HG03066 (cell line): ENCODE results near the gene MROH9.

ENCODE experiments used
- ATAC-seq: cut with Tn5 transposase; IDR thresholded peaks from one replicate; pipeline ENCODE4 v1.9.1; 2021; ENCODE audit warnings: low read depth; ENCODE audit not compliant: unreplicated experiment

MROH9 gene

GRCh38 chr1:170964506-170964905 is 29.2 kb downstream of the MROH9 start:
- ATAC-seq = no peak

- no peak for ATAC-seq
Measured at GRCh38 chr1:170967042-170967910, 31.9 kb downstream of the MROH9 start.

DNA sequence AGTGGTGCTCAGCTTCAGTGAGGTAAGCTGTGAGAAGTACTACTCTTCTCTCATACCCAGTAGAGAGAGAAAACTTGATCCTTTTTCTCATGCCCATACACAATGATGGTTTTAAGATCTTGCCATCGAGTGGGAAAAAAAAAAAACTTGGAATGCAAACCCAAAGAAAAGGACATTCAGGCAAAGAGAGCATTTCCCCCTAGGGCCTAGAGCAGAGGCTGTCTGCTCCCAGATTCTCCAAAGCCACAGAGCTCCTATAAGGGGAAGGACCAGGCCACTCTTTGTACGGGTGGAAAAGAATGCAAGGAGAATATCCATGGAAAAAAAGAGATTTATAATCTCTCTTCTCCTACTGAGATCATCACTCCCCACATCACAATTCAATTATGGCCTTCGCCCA is 34.9 kb downstream of the MROH9 start:
- no peak for ATAC-seq

GRCh38 chr1:170978371-170978910 is 43.1 kb downstream of the MROH9 start:
- no peak for ATAC-seq

GRCh38 chr1:170985406-170985805 is 50.1 kb downstream of the MROH9 start:
- ATAC-seq = no peak

DNA sequence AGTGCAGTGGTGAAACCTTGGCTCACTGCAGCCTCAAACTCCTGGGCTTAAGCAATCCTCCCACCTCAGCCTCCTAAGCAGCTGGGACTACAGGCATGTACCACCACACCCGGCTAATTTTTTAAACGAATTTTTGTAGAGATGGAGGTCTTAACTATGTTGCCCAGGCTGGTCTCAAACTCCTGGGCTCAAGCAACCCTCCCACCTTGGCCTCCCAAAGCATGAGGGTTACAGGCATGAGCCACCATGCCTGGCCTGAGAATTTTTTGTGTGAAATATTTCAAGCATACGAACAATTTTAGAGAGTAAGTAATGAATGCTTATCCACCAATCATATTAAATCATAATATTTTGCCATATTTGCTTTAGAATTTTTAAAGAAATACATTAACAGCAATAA is 51.6 kb downstream of the MROH9 start:
- no peak for ATAC-seq

DNA sequence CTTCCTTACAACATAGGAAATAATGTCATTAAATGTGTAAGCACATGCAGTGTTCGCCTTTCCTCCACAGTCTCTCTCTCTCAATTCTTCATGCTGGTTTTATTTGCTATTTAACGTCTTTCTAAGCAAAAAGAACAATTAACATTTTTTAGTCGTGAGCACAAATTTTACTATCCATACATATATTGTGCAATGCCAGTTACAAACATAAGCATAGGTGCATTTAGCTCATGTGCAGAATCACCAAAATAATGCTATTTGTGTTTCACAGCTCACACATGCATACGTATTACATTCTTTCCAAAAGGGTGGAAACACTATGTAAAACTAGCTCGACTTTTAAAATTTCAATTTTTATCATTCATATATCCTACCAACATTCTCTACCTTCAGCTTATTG is 52.1 kb downstream of the MROH9 start:
- no peak for ATAC-seq

DNA sequence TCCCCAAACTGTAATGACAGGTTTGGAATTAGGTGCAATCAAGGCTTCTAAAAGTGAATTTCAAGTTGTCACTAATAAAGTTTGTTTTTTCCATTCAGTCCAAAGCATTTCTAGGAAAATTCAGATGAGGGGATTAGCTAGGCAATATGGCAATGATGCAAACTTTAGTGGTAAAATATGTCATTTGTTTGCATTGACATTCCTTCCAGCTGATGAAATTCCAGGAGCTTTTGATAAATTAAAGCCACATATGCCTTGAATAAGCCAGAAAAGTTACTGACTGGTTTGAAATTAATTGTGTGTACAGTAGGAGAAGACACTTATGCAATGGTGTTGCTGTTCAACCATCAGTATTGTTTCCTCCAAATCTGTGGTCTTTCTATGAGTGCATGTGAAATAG is 57.8 kb downstream of the MROH9 start:
- no peak for ATAC-seq

DNA sequence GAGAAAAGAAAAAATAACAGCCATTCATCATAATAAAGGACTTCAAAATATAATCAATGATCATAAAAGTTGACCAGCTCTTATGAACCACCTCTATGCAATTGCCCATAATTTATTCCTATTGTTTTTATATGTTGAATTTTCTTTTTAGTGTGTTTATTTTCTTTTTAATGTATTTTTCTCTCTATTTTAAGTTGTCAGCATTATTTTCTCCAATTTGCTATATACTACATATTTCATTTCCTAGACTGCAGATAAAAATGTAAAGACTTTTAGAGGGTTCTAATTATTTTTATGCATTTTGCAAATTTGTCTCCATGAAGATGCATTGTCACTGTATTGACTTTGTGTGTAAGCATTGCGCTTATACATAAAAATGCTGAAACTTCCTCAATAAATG is 58.4 kb downstream of the MROH9 start:
- no peak for ATAC-seq

DNA sequence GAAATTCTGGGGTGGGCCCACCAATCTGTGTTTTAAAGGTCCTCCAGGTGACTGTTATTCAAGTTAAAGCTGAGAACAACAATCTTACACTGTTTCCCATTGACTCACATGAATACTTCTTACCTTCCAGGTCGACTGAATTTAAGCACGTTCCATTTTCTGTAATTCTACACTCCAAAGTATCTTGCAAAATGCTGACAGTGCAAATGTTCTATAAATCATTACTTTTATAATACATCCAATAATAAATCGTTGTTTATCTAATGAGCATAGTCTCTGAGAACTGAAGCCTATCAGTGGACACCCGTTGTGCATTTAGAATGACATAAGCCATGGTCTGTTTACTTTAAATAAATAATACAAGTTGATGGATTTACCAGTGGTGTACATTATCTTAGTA is 79.5 kb downstream of the MROH9 start:
- no peak for ATAC-seq

DNA sequence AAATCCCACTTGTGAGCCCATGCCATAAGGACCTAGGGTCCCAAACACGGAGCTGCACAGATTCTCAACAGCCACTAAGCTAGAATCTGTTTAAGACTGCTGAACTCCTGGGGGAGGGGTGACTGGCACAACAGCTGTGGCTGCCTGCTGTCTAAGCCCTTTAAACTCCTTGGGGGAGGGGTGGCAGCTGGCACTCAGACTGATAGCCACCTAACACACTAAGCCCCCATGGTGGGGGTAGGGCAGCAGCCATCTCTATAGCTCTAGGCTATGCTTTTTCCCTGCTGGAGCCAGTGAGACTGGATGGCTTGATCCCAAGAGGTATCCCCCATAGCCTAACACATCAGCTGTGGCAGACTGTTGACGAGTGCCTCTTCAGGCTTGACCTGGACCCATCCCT is 82.1 kb downstream of the MROH9 start:
- ATAC-seq = no peak

- ATAC-seq = no peak
Measured at GRCh38 chr1:171019971-171020370, 84.6 kb downstream of the MROH9 start.

DNA sequence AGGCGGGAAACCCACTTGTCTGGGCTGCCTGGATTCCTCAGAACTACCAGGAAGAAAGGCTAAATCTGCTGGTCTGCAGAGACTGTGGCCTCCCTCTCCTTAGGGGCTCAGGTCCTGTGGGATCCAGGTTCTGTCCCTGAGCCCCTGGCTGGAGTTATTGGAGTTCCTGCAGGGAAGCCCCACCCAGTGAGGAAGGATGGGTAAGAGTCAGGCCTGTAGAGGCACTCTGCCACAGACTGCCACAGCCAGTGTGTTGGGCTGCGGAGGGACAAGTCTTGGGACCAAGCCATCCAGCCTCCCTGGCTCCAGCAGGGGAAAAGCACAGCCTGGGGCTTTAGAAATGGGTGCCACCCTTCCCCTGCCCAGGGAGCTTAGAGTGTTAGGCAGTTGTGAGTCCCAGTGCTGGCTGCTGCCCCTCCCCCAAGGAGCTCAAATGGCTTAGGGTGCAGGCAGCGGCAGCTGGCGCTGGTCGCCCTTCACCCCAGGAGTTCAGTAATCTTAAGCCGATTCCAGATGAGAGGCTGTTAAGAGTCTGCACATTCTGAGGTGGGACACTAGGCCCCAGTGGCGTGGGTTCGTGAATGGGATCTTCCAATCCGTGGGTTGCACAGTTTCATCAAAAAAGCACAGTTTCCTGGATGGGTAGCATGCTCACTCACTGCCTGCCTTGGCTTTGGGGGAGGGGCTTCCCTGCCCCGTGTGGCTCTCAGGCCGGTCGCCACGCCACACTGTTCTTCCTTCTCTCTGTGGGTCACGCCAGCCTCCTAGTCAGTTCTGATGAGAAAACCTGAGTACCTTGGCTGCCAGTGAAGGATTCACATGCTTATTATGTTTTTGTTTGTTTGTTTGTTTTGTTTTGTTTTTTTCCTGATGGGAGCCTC is 97.7 kb downstream of the MROH9 start:
- ATAC-seq = no peak

- no peak for ATAC-seq
Measured at GRCh38 chr1:171037626-171038025, 102.3 kb downstream of the MROH9 start.

GRCh38 chr1:171038284-171038683 is 103.0 kb downstream of the MROH9 start:
- ATAC-seq = no peak

DNA sequence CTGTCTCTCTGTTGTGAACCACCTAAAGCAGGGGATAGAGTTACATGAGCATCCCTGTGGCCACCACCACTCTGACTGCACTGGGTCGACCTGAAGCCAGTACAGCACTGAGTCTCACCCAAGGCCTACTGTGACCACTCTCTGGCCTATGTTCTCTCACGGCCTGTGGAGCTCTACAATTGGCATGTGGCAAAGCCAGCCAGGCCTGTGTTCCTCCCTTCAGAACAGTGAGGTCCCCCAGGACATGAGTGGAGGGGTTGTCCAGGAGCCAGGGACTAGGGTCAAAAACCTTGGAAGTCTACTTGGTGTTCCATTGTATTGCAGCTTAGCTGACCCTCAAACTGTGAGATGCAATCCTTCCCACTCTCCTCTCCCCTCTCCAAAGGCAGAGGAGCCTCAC is 112.7 kb downstream of the MROH9 start:
- no peak for ATAC-seq

DNA sequence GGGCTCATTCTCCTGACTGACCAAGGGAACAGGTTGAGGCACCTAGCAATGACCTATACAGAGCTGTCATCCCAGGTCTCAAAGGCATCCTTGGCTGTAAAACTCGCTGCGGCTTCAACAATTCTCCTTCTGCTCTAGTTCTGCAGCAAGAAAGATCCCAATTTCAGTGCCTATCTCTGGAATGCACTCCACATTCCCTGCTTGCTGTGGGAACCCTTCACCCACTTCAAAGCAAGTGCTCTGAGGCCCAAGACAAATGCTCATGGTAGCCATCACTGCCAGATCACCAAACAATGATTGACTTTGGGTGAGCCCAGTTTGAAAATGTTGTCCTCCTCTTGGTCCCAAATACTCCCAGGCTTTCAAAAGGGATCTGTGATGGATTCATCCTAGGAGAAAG is 117.6 kb downstream of the MROH9 start:
- no peak for ATAC-seq

DNA sequence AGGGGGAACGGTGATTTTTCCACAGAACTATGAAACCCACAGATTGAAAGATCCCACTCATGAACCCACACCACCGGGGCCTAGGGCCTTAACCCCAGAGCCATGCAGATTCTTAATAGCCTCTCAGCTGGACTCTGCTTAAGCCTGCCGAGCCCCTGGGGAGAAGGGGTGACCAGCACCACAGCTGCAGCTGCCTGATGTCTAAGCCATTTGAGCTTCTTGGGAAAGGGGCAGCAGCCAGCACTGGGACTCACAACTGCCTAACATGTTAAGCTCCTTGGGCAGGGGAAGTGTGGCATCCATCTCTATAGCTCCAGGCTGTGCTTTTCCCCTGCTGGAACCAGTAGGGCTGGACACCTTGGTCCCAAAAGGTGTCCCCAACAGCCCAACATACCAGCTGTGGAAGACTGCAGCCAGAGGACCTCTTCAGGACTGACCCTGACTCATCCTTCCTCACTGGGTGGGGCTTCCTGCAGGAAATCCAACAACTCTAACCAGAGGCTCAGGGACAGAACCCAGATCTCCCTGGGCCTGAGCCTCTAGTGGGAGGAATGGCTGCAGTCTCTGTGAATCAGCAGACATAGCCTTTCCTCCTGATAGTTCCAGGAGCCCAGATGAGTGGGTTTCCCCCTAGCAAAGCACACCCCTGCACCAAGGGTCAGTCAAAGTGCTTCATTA is 120.8 kb downstream of the MROH9 start:
- ATAC-seq = no peak

DNA sequence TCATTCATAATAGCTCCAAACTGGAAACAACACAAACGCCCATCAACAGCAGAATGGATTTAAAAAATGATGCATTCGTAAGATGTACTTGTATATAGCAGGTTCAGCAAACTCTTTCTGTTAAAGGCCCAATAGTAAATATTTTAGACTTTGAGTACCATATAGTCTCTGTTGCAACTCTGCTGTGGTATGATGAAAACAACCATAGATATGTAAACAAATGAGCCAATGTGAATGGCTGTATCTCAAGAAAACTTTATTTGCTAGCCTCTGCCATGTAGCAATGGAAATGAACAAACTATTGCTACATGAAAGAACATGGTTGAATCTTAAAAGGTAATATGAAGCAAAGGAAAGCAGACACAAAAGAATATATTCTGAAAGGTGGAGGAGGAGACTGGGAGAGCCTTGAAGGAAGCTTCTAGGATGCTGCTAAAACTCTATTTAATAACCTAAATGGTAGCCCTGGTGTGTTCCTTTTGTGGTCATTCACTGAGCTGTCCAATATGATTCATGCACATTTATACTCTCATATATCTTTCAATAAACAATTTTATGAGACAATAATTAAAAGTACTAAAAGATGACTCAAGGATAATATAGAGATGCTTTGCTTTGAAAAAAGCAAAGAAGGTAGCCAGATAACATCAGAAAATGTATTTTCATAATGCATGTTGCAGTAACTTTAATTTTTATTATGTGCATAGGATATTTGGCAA is 126.2 kb downstream of the MROH9 start:
- ATAC-seq = no peak

DNA sequence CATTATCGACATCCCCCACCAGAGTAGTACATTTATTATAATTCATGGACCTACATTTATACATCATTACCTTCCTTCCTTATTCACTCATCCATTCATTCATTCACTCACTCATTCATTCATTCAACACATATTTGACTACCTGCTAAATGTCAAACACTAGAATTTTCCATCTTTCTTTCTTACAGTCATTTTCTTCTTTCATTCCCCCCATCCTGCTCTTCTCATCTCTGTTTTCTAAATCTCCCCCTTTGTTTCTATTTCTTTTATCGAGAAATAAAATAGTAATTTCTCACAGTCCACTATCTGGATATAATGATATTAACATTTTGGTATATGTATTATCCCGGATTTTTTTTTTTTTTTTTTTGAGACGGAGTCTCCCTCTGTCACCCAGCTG is 127.6 kb downstream of the MROH9 start:
- no peak for ATAC-seq
